Body of pancreas (tissue), 4 donors: ENCODE measurements around the gene LPIN3. TPM values are rescaled to one million over a fixed set of nuclear protein-coding genes. Genes with fewer than 3 reads are reported as not detected.
A peak's percentile ranks its signal among the peaks of the same experiment; 100 is the strongest.

Experiments used
- ATAC-seq: fragments of 150-250 bp; one replicate; pipeline ENCODE4 v1.9.1; 2016
- DNase-seq, 4 donors: peaks; one replicate each; pipeline ENCODE4 v3.0.0-alpha.2; 2019
- H3K27ac ChIP-seq, 4 donors: fragments of 200-600 bp; sonication (generic); 1 replicate in 3 of 4; 2 replicates in 1 of 4; pipeline versions ENCODE4 v1.5.1 to v1.6.1; 2016 to 2019; ENCODE audit warnings: mild to moderate bottlenecking in 1 of 4, mixed read lengths in 1 of 4, moderate library complexity in 1 of 4
- H3K27me3 ChIP-seq, 2 donors: fragments of 200-600 bp; sonication (generic); one replicate each; pipeline ENCODE4 v1.6.0; 2016; ENCODE audit warnings: mild to moderate bottlenecking in 1 of 2
- H3K36me3 ChIP-seq, 2 donors: fragments of 200-600 bp; sonication (generic); replicated peaks in 1 of 2; 2 replicates each; pipeline ENCODE4 v1.5.1; 2016; ENCODE audit warnings: low read depth in 2 of 2; ENCODE audit not compliant: insufficient read depth in 1 of 2
- H3K4me1 ChIP-seq: fragments of 200-600 bp; sonication (generic); one replicate; pipeline ENCODE4 v1.6.0; 2016
- H3K4me3 ChIP-seq, 2 donors: fragments of 200-600 bp; sonication (generic); 1 replicate in 1 of 2; 2 replicates in 1 of 2; pipeline ENCODE4 v1.5.1; 2016 to 2019
- H3K9me3 ChIP-seq, 3 donors: fragments of 200-600 bp; sonication (generic); 1 replicate in 2 of 3; 2 replicates in 1 of 3; pipeline ENCODE4 v1.5.1; 2016
- POLR2A ChIP-seq, 3 donors: fragments of 450-650 bp; IDR thresholded peaks; one replicate each; pipeline ENCODE4 v1.6.1; 2016; ENCODE audit warnings: antibody characterized with exemption in 3 of 3, mild to moderate bottlenecking in 2 of 3
- WGBS, 2 donors: methylation state at CpG; one replicate each; pipeline ENCODE4 v1.1.5; 2017; 5-methylcytosine and 5-hydroxymethylcytosine counted together
- intact Hi-C: fragments of 100-400 bp; cut with DNase I; formaldehyde crosslinking; loops from one replicate; pipeline ENCODE4 v1.15.1; 2023
- total RNA-seq, 2 donors: library from RNA; depleted of rRNA; stranded (reverse); fragments of >200 nt; gene quantifications; one replicate each; pipeline ENCODE4 v1.1.0, GENCODE V29; 2016
- TF ChIP-seq, protein P1 (sequence below), 7 experiments: fragments of 450-650 bp in 4 of 7; fragments of 200-600 bp in 3 of 7; sonication (generic) in 3 of 7; IDR thresholded peaks; one replicate each; pipeline ENCODE4 v1.5.1; 2016 to 2019; ENCODE audit warnings: antibody characterized with exemption in 7 of 7

The LPIN3 gene
- total RNA-seq, 2 donors from 2014 or later = 11.9 to 50.1 TPM

DNA sequence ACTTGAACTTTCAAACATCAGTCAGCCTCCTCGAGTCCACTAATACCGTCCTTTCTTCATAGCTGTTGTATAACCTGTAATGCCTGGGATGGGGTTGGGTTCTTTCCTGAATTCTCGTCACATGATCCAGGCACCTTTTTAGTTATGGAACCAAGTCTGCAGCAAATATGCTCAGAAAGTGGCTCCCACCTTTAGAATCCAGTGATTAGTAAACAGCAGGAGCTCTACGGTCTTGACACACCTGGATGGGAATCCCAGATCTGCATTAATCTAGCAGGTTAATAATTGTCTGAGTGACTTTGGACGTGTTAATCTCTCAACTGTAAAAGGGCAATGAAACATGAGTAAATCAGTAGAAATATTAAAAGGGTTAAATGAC is 22.4 kb upstream of the LPIN3 start:
- peaks cover 21% of the 10 kb centered on the region for H3K4me1 ChIP-seq
- 6 to 9% methylated on average over 5 of the region's 5 CpGs for WGBS, 2 donors
- no peak overlapping the region for H3K4me3 ChIP-seq
- H3K27ac ChIP-seq = peak overlapping the region; percentile 2 to 83 (median 76)
- DNase-seq (no peak), ATAC-seq (no peak)
- no peaks in the 10 kb centered on the region for H3K27me3 ChIP-seq
- no peak for TF ChIP-seq POLR2A (IDR thresholded peaks at IDR 0.05)
- TF ChIP-seq, protein P1, sequence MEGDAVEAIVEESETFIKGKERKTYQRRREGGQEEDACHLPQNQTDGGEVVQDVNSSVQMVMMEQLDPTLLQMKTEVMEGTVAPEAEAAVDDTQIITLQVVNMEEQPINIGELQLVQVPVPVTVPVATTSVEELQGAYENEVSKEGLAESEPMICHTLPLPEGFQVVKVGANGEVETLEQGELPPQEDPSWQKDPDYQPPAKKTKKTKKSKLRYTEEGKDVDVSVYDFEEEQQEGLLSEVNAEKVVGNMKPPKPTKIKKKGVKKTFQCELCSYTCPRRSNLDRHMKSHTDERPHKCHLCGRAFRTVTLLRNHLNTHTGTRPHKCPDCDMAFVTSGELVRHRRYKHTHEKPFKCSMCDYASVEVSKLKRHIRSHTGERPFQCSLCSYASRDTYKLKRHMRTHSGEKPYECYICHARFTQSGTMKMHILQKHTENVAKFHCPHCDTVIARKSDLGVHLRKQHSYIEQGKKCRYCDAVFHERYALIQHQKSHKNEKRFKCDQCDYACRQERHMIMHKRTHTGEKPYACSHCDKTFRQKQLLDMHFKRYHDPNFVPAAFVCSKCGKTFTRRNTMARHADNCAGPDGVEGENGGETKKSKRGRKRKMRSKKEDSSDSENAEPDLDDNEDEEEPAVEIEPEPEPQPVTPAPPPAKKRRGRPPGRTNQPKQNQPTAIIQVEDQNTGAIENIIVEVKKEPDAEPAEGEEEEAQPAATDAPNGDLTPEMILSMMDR (IDR thresholded peaks at IDR 0.05) = no peak
- intact Hi-C loops = no loop called here
- H3K36me3 ChIP-seq = no peaks in the 10 kb centered on the region
- H3K9me3 ChIP-seq = no peaks in the 10 kb centered on the region

DNA sequence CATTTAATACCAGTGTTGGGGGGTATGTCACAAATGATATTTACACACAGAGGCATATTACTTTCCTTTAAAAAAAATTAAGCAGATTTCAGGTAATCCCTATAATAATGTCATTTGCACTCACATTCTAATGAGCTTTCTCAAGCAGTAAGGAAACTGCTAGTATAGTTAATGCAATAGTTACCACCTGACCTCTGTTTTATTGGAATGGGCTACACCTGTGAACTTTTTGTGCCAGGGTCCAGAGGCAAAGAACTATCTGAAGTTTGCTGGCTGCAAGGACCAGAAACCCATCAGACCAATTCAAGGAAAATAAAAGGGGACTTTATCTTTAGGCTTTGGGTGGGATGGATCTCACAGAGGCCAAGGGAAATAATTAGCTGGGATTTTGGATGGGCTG is 20.2 kb upstream of the LPIN3 start:
- Histone ChIP-seq H3K27me3 (no peaks in the 10 kb centered on the region), H3K9me3 (no peaks in the 10 kb centered on the region), H3K4me3 (no peak overlapping the region), H3K4me1 (peaks cover 21% of the 10 kb centered on the region), H3K27ac (no peak overlapping the region), H3K36me3 (no peaks in the 10 kb centered on the region)
- intact Hi-C loops = no loop called here
- DNase-seq (no peak), ATAC-seq (no peak)
- TF ChIP-seq, protein P1 (IDR thresholded peaks at IDR 0.05) = no peak
- no peak for TF ChIP-seq POLR2A (IDR thresholded peaks at IDR 0.05)

DNA sequence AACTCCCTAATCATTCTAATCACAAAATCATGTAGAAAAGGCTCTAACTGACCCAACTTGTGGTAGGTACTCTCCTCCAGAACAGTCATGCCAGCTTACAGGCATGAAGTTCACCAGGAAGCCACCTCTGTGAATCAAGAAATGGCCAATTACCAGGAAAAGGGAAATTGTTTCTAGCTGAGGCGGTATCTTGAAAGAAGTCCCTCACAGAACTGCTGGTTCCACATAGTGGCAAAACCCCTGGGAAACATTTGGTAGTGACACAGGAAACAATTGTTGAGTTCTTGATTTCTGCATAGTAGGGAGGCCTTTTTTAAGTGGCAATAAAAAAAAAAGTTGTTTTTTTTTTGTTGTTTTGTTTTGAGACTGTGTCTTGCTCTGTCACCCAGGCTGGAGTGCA is 19.6 kb upstream of the LPIN3 start:
- Histone ChIP-seq H3K4me1 (peaks cover 18% of the 10 kb centered on the region), H3K27ac (no peak overlapping the region), H3K9me3 (no peaks in the 10 kb centered on the region), H3K4me3 (no peak overlapping the region), H3K36me3 (no peaks in the 10 kb centered on the region), H3K27me3 (no peaks in the 10 kb centered on the region)
- ATAC-seq (no peak), DNase-seq (no peak)
- TF ChIP-seq, protein P1 (IDR thresholded peaks at IDR 0.05) = no peak
- no peak for TF ChIP-seq POLR2A (IDR thresholded peaks at IDR 0.05)
- intact Hi-C loops = no loop called here
- WGBS, 2 donors = 68 to 88% methylated on average over 1 of the region's 1 CpG

DNA sequence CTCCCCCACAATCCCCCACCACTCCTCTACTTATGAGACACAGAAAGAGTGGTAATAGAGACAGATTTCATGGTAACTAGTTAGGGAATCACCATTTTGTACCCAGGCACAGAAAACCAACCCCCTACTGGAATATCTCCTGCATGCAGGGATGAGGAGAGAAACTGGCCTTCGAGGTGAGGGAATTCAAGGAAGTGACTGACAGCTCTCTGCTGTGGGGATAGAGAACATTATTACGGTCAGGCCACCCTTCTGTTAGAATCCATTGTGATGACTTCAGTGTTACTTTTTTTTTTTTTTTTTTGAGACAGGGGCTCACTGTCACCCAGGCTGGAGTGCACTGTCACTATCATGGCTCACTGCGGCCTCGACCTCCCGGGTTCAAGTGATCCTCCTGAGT is 13.4 kb upstream of the LPIN3 start:
- H3K27me3 ChIP-seq = no peaks in the 10 kb centered on the region
- intact Hi-C loops = no loop called here
- no peak overlapping the region for H3K4me3 ChIP-seq
- H3K27ac ChIP-seq = no peak overlapping the region
- 72 to 77% methylated on average over 5 of the region's 5 CpGs for WGBS, 2 donors
- DNase-seq (no peak), ATAC-seq (no peak)
- no peaks in the 10 kb centered on the region for H3K36me3 ChIP-seq
- no peaks in the 10 kb centered on the region for H3K9me3 ChIP-seq
- H3K4me1 ChIP-seq = no peaks in the 10 kb centered on the region
- no peak for TF ChIP-seq POLR2A (IDR thresholded peaks at IDR 0.05)
- TF ChIP-seq, protein P1 (IDR thresholded peaks at IDR 0.05) = no peak

DNA sequence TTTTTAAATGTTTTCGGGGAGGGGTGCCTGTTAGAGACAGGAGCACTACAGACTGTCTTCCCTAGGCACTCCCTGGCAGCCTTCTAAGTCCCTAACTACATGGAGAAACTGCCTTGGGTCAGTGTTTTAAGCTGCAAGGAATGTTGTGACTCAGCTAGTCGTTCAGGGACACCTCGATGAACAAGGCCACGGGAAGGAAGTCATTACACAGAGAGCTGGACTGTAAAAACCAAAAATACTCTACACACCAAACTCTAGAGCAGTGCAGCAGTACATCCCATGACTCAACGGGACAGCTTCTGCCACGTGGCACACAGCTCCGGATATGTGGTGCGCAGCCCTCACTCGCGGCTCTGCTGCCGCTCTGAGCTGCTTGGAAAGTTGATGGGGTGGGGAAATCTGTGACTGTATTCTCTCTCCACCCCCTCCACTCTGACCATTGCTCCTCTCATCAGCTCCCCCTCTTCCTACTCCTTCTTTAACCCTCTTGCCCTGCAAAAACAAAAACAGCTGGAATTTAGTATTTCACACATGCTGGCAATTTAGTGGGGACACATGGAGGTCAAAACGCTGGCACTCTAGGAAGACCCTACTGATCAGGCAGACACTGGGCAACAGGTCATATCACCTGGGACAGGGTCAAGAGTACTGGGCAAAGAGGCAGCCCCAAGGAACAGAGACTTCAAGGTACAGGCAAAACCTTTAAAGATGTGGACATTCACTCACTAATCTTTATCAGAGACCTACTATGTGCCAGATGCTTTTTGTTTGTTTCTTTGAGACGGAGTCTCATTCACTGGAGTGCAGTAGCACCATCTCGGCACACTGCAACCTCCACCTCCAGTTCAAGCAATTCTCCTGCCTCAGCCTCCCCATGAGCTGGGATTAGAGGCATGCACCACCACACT is 10.9 kb upstream of the LPIN3 start:
- Histone ChIP-seq H3K4me3 (no peak overlapping the region), H3K4me1 (peaks cover 5% of the 10 kb centered on the region), H3K9me3 (no peaks in the 10 kb centered on the region), H3K27me3 (no peaks in the 10 kb centered on the region), H3K36me3 (no peaks in the 10 kb centered on the region), H3K27ac (peak overlapping the region in 2 of 4 donors; percentile 51 to 56)
- 48 to 49% methylated on average over 14 of the region's 14 CpGs for WGBS, 2 donors
- ATAC-seq = peak; percentile 89
- intact Hi-C loops = no loop called here
- DNase-seq = peak in 3 of 4 donors; percentile 44 to 70 (median 55)
- TF ChIP-seq POLR2A (IDR thresholded peaks at IDR 0.05) = peak in 1 of 3 donors; percentile 18
- TF ChIP-seq, protein P1 (IDR thresholded peaks at IDR 0.05) = no peak
